ENCODE results near the gene DLG2. TPM values are rescaled to one million over a fixed set of nuclear protein-coding genes. Genes with fewer than 3 reads are reported as not detected.

The DLG2 gene
- total RNA-seq, 3 donors from 2014 or later (not counting 1 experiment from before 2014, with no cell fraction given): 1.7 to 2.9 (median 2.2) TPM

DNA sequence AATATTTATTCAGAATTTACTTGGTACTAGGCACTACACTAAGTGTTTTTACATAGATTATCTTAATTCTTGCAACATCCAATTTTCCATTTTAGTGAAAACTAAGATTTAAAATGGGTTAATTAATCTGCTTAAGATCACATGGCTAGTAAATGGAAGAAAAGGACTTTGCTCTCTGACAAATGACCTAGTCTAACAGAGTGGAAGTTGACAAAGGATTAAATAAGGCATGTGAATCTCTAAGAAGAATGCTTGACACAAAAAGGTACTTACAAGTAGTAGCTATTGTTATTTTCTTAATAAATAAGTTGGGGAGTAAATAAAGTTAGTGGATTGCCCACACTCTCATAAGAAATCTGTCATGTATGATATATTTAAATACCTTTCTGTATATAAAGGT is 584.8 kb downstream of the DLG2 start:
- Mint-ChIP-seq H3K4me1 (no peaks in the 10 kb centered on the region), H3K27me3 (ENCODE audit: low read depth in 2 of 2) (no peaks in the 10 kb centered on the region), H3K36me3 (no peaks in the 10 kb centered on the region), H3K27ac (no peak overlapping the region), H3K4me3 (no peak overlapping the region), H3K9me3 (peaks cover 6 to 14% of the 10 kb centered on the region in 2 donors)
- DNase-seq: no peak
- H3K4me1 ChIP-seq (ENCODE audit: control insufficient read depth, insufficient read depth, low read length): no peaks in the 10 kb centered on the region
- no peaks in the 10 kb centered on the region for H3K36me3 ChIP-seq (ENCODE audit: control insufficient read depth, insufficient read depth, low read length)
- TF ChIP-seq, protein P1, sequence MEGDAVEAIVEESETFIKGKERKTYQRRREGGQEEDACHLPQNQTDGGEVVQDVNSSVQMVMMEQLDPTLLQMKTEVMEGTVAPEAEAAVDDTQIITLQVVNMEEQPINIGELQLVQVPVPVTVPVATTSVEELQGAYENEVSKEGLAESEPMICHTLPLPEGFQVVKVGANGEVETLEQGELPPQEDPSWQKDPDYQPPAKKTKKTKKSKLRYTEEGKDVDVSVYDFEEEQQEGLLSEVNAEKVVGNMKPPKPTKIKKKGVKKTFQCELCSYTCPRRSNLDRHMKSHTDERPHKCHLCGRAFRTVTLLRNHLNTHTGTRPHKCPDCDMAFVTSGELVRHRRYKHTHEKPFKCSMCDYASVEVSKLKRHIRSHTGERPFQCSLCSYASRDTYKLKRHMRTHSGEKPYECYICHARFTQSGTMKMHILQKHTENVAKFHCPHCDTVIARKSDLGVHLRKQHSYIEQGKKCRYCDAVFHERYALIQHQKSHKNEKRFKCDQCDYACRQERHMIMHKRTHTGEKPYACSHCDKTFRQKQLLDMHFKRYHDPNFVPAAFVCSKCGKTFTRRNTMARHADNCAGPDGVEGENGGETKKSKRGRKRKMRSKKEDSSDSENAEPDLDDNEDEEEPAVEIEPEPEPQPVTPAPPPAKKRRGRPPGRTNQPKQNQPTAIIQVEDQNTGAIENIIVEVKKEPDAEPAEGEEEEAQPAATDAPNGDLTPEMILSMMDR (IDR thresholded peaks at IDR 0.05): no peak
- intact Hi-C loops (cut with micrococcal nuclease): no loop called here
- no peak for ATAC-seq
- H3K27me3 ChIP-seq (ENCODE audit: control insufficient read depth, insufficient read depth, low read length): no peaks in the 10 kb centered on the region
- no peak overlapping the region for H3K27ac ChIP-seq (ENCODE audit: low read length)
- no peaks in the 10 kb centered on the region for H3K9me3 ChIP-seq (ENCODE audit: control insufficient read depth, insufficient read depth, low read length)
- no peak overlapping the region for H3K4me3 ChIP-seq (ENCODE audit: low read length)

GRCh38 chr11:85040166-85040565 is 587.0 kb downstream of the DLG2 start:
- Mint-ChIP-seq H3K4me1 (no peaks in the 10 kb centered on the region), H3K36me3 (no peaks in the 10 kb centered on the region), H3K9me3 (peaks cover 9 to 15% of the 10 kb centered on the region in 2 donors), H3K4me3 (no peak overlapping the region), H3K27ac (no peak overlapping the region), H3K27me3 (ENCODE audit: low read depth in 2 of 2) (no peaks in the 10 kb centered on the region)
- Histone ChIP-seq H3K36me3 (ENCODE audit: control insufficient read depth, insufficient read depth, low read length) (no peaks in the 10 kb centered on the region), H3K27me3 (ENCODE audit: control insufficient read depth, insufficient read depth, low read length) (no peaks in the 10 kb centered on the region), H3K27ac (ENCODE audit: low read length) (no peak overlapping the region), H3K9me3 (ENCODE audit: control insufficient read depth, insufficient read depth, low read length) (peaks cover 5% of the 10 kb centered on the region), H3K4me1 (ENCODE audit: control insufficient read depth, insufficient read depth, low read length) (no peaks in the 10 kb centered on the region), H3K4me3 (ENCODE audit: low read length) (no peak overlapping the region)
- intact Hi-C loops (cut with micrococcal nuclease): no loop called here
- 80% methylated on average over 1 of the region's 2 CpGs for WGBS (ENCODE audit: insufficient coverage)
- DNase-seq: no peak
- ATAC-seq: no peak
- TF ChIP-seq, protein P1 (IDR thresholded peaks at IDR 0.05): no peak

DNA sequence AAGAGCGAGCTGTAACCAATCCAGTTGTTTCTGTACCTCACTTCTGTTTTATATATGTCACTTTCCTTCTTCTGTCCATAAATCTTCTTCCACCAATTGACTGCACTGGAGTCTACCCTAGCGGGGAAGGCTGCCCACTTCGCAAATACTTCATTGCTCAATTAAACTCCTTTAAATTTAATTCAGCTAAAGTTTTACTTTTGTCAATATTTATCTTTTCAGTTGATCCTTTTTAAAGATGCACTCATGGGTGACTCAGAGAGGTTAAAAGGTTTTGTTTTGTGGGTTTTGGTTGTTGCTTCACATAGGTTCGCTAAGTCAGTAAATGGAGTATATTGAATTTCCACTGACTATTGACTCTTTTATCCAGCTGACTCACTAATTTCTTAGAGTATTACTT is 597.2 kb downstream of the DLG2 start:
- H3K36me3 Mint-ChIP-seq: peaks cover 5% of the 10 kb centered on the region
- peaks cover 5 to 18% of the 10 kb centered on the region in 2 donors for H3K9me3 Mint-ChIP-seq
- Histone ChIP-seq H3K27ac (ENCODE audit: low read length) (no peak overlapping the region), H3K27me3 (ENCODE audit: control insufficient read depth, insufficient read depth, low read length) (no peaks in the 10 kb centered on the region), H3K9me3 (ENCODE audit: control insufficient read depth, insufficient read depth, low read length) (peaks cover 18% of the 10 kb centered on the region), H3K4me3 (ENCODE audit: low read length) (no peak overlapping the region), H3K4me1 (ENCODE audit: control insufficient read depth, insufficient read depth, low read length) (no peaks in the 10 kb centered on the region), H3K36me3 (ENCODE audit: control insufficient read depth, insufficient read depth, low read length) (no peaks in the 10 kb centered on the region)
- intact Hi-C loops (cut with micrococcal nuclease): no loop called here
- no peak for DNase-seq
- WGBS (ENCODE audit: insufficient coverage): 66% methylated on average over 3 of the region's 4 CpGs
- H3K4me1 Mint-ChIP-seq: no peaks in the 10 kb centered on the region
- H3K4me3 Mint-ChIP-seq: no peak overlapping the region
- TF ChIP-seq, protein P1 (IDR thresholded peaks at IDR 0.05): no peak
- no peak overlapping the region for H3K27ac Mint-ChIP-seq
- ATAC-seq: no peak
- no peaks in the 10 kb centered on the region for H3K27me3 Mint-ChIP-seq (ENCODE audit: low read depth in 2 of 2)

DNA sequence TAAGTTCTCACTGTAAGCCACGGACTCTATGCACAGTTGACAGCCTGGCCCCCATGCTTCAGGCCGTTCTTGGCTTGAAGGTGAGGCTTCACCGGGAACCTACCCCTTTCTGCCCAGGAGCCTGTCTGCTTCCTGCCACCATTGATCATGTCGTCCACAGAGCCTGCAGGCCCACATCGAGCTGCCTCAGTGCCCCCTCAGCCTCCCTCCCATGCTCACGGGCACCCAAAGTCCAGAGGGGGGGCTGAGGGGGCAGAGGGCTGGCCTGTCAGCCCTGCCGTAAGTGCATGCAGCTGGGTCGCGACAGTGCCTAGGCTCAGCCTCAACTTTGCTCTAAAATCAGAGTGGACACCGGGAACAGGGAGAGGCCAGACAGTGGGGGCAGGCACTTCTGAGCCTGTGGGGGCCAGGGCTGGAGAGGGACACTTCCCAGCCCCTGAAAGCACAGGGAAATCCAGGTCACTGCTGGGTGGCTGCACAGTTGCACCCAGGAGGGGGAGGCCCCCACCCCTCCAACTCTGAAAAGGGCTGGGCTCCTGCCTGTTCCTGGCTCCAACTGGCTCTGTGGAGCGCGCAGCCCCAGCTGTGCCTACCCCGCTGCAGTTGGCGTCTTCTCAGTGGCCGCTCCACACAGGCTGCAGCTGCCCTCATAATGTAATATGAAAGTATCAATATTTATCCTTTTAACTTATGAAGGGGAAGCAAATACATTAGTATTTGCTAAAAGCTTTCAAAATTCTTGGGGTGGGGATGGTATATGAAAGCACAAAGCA is 598.6 kb downstream of the DLG2 start:
- Histone ChIP-seq H3K4me3 (ENCODE audit: low read length) (no peak overlapping the region), H3K4me1 (ENCODE audit: control insufficient read depth, insufficient read depth, low read length) (no peaks in the 10 kb centered on the region), H3K27me3 (ENCODE audit: control insufficient read depth, insufficient read depth, low read length) (no peaks in the 10 kb centered on the region), H3K36me3 (ENCODE audit: control insufficient read depth, insufficient read depth, low read length) (no peaks in the 10 kb centered on the region), H3K9me3 (ENCODE audit: control insufficient read depth, insufficient read depth, low read length) (peaks cover 18% of the 10 kb centered on the region), H3K27ac (ENCODE audit: low read length) (no peak overlapping the region)
- Mint-ChIP-seq H3K36me3 (peaks cover 5% of the 10 kb centered on the region), H3K9me3 (peaks cover 4 to 22% of the 10 kb centered on the region in 2 donors), H3K27ac (no peak overlapping the region), H3K4me3 (no peak overlapping the region), H3K4me1 (no peaks in the 10 kb centered on the region), H3K27me3 (ENCODE audit: low read depth in 2 of 2) (no peaks in the 10 kb centered on the region)
- ATAC-seq (no peak), DNase-seq (no peak)
- TF ChIP-seq, protein P1 (IDR thresholded peaks at IDR 0.05): no peak
- 93% methylated on average over 14 of the region's 15 CpGs for WGBS (ENCODE audit: insufficient coverage)
- intact Hi-C loops (cut with micrococcal nuclease): no loop called here
